ENCODE data around the gene IFT122.

DNA sequence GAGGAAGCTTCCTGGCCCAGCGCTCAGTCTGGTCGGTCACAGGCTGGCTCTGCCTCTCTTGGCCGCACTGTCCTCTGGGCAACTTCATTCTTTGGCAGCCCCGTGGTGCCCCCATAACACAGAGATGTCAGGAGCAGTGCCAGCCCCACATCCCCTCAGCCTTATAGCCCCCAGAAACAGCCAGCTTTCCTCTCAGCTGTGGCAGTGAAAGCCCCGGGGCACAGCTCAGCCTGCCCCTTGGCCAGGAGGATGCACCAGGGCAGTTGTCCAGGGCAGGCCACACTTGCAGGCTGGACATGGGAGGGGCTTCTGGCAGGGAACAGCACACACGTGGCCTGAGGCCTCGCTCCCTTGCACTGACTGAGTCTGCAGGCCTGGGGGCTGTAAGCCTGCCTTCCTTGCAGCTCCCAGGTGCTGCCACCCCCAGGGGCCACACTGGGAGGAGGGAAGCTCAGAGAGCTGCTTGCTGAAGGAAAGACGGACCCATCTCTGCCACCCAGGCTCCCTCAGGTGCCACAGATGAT, 78.1 kb downstream of the IFT122 start:
- TF ChIP-seq RCOR1 (IDR thresholded peaks at IDR 0.05; ENCODE audit: insufficient replicate concordance, low read length) (no peak), POLR2A (IDR thresholded peaks at IDR 0.05; ENCODE audit: low read depth, low read length) (no peak), RAD21 (IDR thresholded peaks at IDR 0.05; ENCODE audit: low read length) (no peak)
- TF ChIP-seq, protein P1, sequence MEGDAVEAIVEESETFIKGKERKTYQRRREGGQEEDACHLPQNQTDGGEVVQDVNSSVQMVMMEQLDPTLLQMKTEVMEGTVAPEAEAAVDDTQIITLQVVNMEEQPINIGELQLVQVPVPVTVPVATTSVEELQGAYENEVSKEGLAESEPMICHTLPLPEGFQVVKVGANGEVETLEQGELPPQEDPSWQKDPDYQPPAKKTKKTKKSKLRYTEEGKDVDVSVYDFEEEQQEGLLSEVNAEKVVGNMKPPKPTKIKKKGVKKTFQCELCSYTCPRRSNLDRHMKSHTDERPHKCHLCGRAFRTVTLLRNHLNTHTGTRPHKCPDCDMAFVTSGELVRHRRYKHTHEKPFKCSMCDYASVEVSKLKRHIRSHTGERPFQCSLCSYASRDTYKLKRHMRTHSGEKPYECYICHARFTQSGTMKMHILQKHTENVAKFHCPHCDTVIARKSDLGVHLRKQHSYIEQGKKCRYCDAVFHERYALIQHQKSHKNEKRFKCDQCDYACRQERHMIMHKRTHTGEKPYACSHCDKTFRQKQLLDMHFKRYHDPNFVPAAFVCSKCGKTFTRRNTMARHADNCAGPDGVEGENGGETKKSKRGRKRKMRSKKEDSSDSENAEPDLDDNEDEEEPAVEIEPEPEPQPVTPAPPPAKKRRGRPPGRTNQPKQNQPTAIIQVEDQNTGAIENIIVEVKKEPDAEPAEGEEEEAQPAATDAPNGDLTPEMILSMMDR (conservative IDR thresholded peaks at IDR 0.05; ENCODE audit: low read depth, low read length), result no peak
- TF ChIP-seq, protein P2, sequence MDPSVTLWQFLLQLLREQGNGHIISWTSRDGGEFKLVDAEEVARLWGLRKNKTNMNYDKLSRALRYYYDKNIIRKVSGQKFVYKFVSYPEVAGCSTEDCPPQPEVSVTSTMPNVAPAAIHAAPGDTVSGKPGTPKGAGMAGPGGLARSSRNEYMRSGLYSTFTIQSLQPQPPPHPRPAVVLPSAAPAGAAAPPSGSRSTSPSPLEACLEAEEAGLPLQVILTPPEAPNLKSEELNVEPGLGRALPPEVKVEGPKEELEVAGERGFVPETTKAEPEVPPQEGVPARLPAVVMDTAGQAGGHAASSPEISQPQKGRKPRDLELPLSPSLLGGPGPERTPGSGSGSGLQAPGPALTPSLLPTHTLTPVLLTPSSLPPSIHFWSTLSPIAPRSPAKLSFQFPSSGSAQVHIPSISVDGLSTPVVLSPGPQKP (IDR thresholded peaks at IDR 0.05; ENCODE audit: borderline replicate concordance, low read depth, low read length), result no peak

Data from IMR-90 (cell line).